SKM-1 treated with dmso at 0.1 percent for 144 hours (cell line): ENCODE data around the gene RC3H1.

Source experiments
- DNase-seq: peaks from one replicate; lab custom pipeline; 2025; ENCODE audit not compliant: unreplicated experiment; lab: John Stamatoyannopoulos, UW

The RC3H1 gene

GRCh38 chr1:173888749-173889148, 133.4 kb downstream of the RC3H1 start:
- no peak for DNase-seq

GRCh38 chr1:173887627-173888026, 134.5 kb downstream of the RC3H1 start:
- DNase-seq = no peak

- DNase-seq = no peak
Measured at GRCh38 chr1:173886746-173887611, 135.2 kb downstream of the RC3H1 start.

- DNase-seq = no peak
Measured at GRCh38 chr1:173884701-173885100, 137.5 kb downstream of the RC3H1 start.
